ENCODE data around the gene SERP2.

The SERP2 gene

DNA sequence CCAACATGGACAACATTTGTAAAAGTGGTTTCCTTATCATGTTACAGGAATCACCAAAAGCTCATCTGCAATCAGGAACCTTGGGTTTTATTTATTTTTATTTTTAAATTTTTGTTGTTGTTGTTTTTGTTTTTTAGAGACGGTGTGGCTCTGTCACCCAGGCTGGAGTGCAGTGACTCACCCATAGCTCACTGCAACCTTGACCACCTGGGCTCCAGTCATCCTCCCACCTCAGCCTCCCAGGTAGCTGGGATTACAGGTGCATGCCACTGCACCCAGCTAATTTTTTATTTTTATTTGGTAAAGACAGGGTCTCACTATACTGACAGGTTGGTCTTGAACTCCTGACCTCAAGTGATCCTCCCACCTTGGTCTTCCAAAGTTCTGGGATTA, 13.6 kb upstream of the SERP2 start:
- DNase-seq: no peak

DNA sequence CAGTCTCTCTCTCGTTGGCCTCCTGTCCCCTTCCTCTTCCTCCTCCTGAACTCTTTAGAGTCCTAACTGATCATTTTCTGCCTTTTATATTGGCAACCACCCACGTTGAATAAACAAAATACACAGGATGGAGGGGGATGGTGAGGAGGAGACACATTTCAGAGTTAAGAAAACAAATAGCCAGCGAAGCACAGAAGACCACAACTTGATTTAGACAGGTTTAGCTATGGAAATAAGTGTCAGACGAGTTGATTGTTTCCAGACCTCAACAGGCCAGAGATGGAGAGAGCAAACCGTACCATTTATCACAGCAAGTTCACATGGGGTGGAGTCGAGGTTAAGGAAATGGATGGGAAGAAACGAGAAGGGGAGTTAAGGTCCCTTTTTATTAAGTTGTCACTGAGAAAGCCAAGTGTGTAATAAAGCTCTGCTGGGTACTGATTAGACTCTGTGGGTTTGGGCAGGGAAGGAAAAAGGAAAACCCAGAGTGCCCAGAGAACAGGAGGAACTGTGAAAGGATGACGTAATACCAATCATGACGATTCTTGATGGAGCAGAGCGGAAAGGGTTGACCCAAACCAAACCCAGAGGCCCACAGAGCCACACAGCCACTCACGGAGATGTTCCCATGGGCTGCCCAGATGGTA, 11.1 kb upstream of the SERP2 start:
- no peak for DNase-seq

DNA sequence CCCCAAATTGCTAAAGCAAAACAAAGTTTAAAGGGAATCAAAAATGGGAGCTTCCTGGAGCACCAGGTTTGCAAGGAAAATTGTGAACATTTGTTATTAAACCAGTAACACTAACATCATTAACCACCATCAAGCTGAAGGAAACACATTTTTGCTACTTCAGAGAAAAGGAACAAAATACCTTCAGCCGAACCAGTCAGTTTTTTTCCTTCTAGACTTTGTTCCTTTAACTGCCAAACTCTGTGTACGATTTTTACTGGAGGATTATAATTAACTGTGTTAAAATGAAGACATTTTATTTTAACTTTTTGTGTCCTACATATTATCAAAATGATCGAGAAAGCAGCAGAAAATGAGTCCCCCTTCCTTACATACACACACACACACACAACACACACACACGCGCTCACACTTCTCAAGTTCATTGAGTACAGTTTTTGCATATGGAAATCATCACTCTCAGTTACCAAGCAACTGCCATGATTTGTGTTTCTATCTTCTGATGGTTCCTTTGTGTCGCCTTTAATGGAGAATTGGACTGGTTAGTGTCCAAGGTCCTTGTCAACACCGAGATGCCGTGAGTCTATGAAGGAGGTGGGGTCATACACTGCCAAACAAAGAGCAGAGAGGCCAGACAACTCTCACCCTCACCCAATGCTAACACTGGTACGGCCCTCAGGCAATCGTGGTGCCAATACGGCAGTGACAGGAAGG, 9.8 kb upstream of the SERP2 start:
- DNase-seq: no peak

DNA sequence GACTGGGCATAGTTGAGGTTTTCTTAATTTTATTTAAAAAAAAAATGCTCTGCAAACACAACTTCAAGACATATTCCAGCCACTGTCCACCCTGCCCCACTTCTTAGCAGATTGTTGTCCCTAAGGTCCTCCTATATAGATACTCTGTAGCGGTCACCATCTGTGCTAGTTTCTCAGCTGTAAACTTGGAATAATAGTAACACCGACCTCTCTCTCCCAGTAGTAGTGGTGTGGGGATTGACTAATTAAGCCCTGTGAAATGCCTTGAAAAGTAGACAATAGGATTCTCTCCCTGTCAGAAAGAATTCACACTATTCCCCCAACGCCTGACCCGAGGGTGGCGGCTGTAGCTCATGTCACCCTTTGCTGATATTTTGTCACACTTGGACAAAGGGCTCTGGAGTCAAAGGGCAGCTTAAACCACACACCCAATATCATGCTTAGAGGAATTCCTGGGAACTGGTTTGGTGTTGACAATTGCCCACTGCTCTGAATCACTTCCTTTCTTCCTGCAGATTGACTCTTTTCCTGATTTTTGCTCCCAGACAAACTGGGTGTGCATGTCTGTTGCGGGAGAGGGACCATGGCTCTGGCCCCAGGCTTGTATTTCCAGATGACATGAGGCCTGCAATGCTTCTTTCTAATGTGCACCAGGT, 9.2 kb upstream of the SERP2 start:
- peak; percentile 36 for DNase-seq

DNA sequence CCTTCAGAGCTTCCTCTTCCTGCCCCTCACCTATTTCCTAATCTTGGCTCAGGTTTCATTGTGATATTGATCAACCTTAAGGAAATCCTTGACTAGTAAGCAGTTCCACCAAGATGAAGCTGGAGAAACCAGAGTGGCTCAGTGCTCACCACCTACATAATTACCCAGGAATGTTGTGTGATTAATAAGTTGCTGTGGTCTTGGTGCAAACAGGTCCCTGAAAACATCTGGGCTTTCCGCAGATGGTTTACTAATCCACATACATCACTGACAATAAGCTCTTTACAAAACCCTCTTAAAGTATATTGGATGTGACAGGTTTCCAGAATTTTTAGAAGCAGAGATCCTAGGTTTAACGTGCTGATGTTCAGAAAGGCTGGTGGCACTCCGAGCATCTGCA, 8.6 kb upstream of the SERP2 start:
- DNase-seq: no peak

DNA sequence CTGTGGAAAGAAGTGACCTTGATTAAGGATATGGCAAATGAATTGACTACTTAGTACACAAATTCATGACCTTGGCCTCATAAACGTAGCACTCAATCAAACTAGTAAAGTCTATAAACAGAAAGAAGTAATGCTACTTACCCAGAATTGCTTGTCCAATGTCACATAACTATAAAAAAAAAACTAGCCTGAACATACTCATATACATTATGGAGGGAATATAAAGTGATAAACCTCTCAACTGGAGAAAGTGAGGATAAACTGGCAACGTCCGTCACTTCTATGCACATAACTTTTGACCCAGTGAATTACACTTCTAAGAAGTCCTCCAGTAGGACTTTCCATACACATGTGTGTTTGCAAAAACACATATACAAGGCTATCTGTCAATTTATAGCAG, 7.7 kb upstream of the SERP2 start:
- no peak for DNase-seq

DNA sequence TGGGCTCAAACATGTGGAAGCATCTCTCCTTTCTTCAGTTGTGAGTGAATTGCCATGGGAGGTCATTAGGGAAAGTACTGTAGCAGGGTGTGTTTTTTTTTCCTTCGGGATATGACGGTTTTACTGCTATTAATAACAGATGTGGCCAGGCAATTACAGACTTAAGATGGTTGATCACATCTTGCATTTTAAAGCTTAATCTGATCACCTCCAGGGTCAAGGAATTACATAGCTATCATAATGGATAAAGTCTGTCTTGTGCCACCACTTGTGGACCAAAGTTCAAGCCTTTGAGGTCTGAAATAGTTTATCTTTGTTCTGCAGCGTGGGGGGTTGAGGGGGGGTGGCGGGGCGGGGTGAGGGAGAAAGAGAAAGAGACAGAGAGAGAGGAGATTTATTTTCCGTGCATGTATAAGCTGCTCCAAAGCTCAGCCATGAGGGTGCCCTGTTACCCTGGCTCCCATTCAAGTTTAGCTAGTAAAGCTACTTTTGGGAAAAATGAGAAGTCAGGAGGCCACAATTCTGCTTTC, 5.5 kb upstream of the SERP2 start:
- no peak for DNase-seq

DNA sequence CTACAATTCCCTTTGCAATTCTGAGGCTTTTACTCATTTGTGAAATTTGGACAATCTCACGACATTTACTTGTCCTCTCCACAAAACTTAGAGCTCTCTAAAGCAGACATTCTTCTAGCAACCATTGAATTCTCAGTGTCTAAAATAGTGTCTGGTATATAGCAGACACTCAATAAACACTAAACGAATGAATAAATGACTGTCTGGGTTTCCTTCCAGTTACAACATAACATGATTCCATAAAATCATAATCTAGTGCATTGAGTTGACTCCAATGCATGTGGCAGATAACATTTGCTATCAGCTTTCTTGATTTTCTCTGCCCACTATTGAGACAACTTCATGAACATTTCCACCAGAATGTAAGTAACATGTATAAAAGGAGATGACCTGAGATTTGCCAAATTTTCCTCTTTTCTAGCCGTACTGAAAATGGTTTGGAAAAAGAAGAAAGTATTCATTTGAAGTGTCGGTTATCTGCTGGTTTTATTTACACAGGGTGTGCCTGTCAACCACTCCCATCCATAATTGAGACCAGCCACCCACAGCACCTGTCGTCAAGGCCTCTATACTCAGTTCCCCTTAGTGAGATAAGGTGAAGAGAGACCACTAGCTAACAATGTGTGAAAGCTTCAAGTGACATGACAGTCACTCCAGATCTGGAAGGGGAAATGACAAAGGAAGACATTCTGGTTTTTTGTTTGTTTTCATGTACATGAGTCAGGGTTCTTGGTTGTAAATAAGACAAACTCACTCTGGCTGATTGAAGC, 4.8 kb upstream of the SERP2 start:
- no peak for DNase-seq

DNA sequence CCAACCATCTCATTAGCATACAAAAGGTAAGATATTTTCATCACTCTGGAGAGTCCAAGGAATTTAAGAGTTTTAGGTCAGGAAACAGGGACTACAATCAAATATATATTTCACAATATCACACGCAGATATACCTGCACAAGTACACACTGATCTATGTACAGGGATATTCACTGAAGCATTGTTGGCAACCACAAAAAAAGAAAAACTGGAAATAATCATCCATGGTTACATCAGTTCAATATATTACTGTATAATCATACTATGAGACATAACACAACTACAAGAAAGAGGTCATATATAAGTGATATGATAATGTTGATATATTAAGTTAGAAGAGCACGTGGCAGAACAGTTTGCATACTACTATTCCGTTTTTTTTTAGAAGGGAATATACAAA, 2.2 kb upstream of the SERP2 start:
- no peak for DNase-seq

DNA sequence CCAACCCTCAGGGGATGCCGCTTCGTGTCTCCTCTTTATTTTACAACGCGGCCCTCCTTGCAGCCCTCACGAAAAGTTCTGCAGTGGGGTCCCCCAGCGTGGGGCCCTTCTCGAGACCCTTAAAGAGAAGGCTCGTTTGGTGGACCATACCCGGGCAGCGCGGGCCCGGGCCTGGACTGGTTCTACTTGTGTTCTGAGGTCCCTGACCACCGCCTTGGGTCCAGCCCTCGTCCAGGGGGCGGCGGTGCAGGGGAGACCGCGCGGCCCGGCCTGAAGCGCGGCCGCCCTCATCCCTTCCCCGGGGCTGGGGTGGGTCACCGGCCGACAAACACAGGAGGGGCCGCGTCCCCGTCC, 400 bp upstream of the SERP2 start:
- no peak for DNase-seq

DNA sequence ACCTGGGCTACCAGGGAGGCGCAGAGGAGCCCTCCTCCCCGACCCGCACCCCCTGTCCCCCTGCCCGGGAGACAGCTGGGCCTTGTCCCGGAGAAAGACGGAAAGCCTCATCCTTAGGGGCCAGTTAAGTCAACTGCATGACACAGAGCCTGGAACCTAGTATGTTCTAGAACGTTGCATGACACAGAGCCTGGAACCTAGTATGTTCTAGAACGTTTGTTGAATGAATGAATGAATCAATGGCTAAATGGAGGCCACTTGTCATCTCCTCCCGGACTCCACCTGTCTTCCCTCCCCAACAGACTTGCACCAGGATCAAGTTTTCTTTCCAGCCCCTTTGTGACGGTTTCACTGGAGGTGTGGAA, 706 bp downstream of the SERP2 start:
- no peak for DNase-seq

DNA sequence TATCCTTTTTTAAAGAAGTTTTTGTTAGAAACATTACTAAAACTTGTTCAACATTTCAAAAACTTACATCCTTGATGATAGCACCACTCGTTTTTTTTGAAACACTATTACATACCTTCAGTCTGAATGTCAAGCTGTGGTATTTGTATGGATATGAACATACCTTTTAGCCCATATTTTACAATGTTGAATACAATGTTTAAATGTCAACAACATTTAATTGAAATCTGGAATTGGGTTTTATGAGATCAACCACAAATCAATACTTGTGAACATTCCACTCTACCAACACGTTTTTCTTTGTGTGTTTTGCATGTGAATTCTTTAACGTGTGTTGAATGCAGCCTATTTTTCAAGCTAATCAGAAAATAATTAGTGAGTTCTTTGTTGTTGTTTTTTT, 4.7 kb downstream of the SERP2 start:
- no peak for DNase-seq

DNA sequence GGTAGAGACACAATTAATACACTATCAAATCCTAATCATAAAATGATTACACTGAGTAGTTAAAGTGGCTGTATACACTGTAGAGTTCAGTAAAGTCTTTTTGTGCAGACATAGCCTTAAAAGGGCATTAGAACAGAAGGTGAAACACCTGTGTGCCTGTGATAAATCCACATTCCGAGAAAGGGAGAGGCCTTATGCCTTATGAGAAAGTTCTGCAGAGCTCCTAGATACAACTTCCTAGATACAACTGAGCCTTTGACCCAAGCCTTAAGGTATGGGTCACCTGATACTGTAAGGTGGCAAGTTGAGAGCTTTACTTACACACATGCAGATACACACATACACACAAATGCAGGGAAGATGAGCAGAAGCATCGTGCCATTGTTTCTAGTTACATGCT, 6.3 kb downstream of the SERP2 start:
- no peak for DNase-seq

DNA sequence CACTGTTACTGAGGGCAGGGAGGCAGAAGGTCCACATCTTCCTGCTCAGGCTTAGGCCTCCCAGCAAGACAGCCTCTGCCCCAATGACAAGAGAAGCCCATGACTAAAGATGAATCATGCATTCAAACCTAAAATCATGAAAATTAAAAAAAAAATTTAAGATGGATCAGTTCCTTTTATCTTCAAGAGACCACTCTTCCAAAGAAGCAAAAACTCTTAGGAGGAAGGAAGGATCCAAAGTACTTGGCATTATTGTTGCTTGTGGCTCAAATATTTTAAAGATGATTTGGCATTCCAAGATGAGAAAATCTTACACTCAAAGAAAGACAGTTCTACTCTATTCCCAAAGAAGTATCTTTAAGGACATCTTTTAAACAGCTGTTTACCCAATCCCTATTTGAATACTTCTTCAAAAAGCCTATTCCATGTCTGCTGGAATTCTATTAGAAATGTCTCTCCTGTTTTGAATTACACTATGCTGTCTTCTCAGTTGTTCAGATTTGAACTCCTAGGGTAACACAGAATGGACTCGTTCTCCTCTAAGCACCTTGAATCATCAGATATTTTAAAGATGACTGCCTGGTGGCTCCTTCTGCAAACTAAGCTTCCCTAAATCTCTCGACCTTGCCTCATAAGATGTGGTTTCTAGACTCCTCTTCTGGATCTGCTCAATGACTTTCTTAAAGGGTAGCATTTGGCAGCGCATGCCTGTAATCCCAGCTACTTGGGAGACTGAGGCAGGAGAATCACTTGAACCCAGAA, 7.0 kb downstream of the SERP2 start:
- DNase-seq: no peak

DNA sequence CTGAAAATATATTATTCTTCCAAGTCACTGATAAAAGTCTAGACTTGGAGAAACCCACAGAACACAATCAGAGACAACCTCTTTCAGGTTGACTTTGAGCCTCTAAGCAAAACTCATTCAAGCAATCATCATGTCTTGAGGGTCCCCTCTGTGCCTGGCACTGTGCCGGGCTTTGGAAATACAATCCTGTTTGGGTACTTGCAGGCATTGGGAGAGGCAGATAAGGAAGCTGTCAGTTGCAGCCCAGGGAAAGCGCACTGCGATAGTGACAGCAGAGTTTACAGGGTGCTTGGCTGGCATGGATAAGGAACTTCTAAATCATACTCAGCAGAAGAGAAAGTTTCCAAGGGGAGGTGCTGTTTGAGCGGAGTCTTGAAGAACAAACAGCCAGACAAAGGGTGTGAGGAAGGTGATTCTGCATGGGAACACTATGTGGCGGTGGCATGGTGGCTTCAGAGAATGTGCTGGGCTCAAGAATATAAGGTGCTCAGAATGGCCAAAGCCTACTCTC, 9.1 kb downstream of the SERP2 start:
- no peak for DNase-seq

DNA sequence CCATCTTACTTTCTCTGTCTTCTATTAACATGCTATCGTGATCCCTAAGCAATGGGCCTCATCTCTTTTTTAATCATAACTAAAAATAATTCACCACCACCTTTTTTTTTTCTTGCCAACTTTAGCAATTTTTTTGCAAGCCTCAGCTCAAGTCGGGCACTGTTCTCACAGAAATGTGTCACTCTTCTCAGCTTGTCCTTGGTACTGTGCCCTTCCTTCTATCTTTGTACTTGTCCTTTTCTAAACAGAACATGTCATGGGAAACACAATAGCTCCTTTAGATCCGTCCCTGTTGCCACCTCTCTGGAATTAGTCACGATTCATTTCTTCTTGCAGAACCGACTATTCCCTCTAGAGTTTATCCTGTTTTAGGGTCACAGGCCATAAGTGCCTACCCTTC, 10.3 kb downstream of the SERP2 start:
- DNase-seq: no peak

DNA sequence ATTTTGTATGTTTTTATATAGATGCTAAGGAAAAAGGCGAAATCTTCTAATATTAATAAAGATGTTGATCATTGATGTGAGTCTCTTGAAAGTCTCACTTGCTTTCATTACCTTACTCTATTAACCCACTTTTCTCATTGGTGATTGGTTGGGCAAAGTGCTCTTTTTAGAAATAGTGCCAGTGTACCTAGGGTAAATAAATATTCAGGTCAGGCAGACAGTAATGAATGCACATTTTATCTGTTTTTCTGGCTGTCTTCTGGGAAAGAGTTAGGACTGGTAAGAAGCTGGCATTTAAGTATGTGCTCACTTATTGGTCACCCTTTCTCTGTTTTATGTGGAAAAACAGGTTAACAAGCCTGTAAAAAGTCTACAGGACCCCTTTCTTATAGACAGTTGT, 11.2 kb downstream of the SERP2 start:
- DNase-seq: no peak

DNA sequence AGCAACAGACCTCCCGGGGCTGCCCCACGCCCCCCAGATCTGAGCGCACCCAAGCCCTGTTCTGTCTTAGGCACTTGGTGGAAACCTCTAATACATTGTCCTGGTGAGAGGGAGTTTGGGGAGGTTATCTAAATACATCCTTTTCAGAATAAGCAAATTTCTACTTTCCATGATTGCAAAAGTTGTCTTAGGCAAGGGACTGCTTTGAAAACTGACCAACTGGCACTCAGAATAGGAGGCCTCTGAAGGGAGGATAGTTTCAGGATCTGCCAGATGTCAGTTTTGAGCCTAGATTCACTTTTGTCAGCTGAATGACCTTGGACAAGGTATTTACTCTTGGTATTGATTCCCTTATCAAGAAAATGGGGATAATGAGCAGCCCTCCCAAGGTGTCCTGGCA, 11.8 kb downstream of the SERP2 start:
- no peak for DNase-seq

DNA sequence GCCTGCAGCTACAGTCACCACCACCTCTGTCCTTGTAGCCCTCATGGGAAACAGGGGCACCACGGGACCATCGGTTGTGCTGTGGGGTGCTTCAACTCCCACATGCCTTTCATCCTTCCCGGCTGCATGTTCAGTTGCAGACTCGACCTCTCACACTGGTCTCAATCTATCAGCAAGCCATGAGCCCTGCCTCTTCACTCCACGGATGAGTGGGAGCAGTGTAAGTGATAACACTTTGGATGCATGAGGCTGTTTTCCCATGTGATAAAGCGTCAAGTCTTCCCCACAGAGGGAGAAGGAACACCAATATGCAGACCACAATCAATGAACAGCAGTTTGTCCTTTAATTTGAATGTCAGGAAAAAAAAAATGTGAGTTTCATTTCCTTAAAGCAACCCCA, 12.2 kb downstream of the SERP2 start:
- DNase-seq: no peak

DNA sequence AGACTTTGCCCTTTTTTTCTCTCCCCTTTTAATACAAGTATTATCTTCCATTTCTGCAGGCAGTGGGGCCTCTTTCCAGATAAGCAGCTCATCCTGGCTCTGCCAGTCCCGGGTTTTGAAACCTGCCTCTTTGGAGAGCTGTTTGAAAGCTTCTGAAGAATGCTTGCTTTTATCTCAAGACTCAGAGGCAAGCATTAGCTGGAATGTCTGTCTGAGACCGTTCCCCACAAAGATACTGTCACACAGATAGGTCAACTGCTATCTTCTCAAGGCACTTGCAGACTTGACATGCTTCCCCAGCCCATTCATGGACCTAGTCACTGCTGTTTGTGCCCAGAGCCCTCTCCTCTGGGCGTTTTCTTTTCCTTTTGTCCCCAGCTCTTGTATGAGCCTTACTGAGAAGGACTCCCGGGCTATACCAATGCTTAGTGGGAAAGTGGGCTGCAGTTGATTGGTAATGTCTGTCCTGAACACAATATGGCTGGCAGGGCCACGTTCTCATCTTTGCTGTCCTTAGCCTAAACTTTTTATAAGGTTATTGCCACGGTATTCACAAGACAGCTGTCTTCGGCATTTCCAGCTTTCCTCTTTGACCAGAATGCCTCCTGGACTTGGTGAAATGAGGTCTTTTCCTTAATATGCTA, 13.4 kb downstream of the SERP2 start:
- DNase-seq: no peak

DNA sequence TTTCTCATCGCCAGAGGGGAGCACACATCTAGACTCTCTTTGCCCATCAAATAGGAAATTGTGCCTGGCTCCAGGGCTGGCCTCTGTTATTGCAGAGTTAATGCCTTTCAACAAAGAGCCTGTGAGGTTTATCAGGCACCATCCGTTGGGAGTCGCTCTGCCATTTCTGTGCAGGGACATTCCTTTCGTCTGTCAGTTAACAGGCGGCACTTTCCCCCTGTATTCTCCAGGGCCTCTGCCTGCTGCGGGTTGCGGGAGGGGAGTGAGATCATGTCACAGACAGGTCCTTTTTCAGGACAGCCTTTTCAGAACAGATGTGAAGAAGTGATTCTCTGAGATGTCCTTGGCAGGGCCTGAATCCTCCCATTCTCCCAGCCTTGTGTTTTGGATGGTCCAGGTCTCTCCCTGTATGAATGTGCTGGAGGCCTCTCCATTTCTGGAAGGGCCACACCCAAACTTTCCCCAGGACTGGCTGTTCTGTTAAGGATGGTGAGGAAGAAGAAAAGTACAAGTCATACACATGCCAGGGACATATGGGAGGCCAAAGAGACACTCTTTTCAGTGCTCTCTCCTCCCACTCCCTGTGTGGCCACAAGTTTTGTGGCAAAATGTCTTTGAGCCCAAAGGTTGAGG, 14.9 kb downstream of the SERP2 start:
- DNase-seq: no peak
